HuH-7.5 (cell line): ENCODE data around the gene PLAAT2.
"Not testable (repeated sequence)": the region's sequence is repeated elsewhere in the genome, so short reads cannot be mapped to it uniquely, and the experiment has no call there.

ENCODE experiments used
- DNase-seq: peaks from one replicate; pipeline ENCODE4 v3.0.0; 2011; ENCODE audit warnings: low spot score

PLAAT2 gene

GRCh38 chr11:63549411-63549810 is 13.8 kb downstream of the PLAAT2 start:
- DNase-seq = no peak

DNA sequence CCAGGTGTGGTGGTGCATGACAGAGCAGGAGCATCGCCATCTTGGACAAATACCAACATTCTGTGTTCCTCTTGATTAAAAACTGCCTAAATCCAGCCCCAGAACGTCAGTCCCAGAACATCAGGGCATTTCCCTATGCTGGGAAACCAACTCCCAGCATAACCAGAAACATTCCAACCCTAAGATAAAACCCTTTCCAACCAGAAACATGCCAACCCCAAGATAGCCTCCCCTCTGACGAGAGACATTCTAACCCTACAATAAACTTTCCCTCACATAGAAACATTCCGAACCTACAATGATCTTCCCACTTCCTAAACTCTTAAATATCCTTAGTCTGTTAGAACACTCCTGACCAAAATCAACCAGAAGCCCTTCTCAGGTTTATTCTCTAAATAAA is 15.0 kb downstream of the PLAAT2 start:
- DNase-seq = no peak

GRCh38 chr11:63547061-63547460 is 16.1 kb downstream of the PLAAT2 start:
- DNase-seq = no peak

DNA sequence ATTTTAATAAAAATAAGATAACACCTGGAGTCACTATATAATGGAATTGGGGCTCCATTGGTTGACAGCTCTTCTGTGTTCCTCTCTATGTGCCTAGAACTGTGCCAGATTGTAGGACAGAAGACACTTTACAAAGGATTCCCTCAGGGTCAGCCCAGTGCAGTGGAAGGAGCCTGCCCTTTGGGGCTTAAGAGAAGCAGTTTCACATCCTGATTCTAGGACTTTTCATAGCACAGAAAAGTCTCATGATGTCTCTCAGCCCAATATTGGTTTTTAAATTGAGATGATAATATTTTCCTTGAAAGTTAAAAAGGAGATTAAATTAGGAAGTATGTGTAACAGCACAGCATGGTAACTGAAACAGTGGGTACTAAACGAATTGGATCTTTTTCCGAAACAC is 19.5 kb downstream of the PLAAT2 start:
- no peak for DNase-seq

DNA sequence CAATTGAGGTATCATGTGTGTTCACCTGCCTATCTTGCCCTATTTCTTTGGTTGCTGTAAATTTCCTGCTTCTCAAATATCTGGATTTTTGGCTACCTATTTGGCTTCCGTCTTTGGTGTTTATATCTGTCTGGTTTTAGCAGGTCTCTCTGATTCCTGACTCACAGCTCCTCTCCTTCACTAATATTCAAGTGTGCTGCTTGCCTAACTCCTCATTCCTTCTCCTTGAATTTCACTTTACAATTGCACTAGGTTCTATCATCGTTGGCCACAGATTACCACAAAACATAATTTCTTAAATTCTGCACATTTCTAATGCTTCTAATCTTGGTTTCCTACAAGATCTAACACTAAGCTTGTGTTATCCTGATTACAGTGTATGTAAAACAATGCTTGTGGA is 20.7 kb downstream of the PLAAT2 start:
- DNase-seq = not testable (repeated sequence)

DNA sequence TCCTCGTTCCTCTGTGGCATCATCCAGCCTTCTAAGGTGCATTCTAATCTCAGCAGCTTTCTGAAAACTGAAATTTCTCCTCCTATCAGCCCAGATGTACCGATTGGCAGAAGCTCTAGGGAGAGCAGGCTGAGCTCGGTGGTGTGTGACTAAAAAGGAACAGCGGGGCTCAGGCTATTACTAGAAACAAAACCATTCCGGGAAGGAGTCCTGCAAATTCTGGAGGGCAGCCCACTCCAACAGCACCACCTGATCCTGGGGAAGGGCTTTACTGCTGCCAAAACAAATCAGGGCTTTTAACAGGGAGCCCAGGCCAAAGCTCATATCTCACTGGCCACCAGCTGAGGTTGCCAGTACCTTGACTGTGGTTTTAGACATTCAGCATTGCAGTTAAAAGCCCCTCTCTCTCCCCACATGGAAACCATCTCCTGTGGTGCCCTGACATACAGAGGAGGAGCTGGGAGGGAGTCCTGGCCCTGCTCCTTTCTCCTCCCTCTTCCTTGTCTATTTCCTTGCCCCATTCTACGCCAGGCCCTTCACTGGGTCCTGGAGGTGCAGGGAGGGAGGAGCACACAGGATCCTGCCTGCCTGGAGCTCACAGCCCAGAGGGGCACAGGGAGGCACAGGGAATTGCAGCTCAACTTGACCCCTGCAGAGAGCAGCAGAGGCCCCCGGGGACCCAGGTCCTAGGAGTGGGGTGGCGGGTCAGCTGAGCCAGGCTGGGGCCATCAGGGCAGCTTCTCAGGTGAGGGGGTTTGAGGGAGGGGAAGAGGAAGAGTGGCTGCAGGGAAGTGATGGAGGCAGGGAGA is 25.7 kb downstream of the PLAAT2 start:
- no peak for DNase-seq

DNA sequence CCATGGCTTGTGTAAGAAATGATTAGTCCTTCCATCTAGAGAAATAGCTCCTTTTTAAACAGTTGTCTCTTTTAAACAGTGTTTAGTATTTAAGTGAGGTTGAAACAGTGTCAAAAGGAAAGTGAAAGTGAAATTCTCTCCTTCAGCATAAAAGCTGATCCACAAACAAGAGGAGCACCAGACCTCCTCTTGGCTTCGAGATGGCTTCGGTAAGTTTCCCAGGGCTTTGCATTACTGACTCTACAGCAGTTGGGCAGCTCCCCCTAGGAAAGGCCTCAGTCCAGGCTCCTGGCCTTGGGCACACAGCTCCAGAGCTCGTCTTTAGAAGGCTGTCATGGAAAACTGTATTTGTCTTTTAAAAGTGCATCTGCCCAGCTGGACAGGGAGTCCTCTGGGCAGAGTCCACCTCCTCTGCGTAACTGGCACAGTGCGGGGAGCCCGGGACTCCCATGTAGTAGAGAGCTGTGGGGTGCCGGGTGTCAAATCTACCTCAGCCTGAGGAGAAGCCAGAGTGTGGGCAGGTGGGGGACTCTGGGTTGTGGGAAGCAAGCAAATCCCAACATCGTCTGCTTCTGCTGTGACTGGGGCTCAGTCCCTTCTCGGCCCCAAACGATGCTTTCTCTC is 26.4 kb downstream of the PLAAT2 start, which contains the start of gene PLAAT4:
Gene PLAAT4, plus strand, starts transcription at position 140 of the 624 bp plus-strand sequence. Its CDS starts 61 bp downstream, at position 201.
- no peak for DNase-seq

- DNase-seq = no peak
Observed at GRCh38 chr11:63535734-63536133, 27.4 kb downstream of the PLAAT2 start.

GRCh38 chr11:63534895-63535461 is 28.2 kb downstream of the PLAAT2 start:
- no peak for DNase-seq

- no peak for DNase-seq
Observed at GRCh38 chr11:63534076-63534475, 29.1 kb downstream of the PLAAT2 start.

GRCh38 chr11:63532799-63533475 is 30.2 kb downstream of the PLAAT2 start:
- DNase-seq = no peak

GRCh38 chr11:63532117-63532516 is 31.1 kb downstream of the PLAAT2 start:
- no peak for DNase-seq

- DNase-seq = not testable (repeated sequence)
Observed at GRCh38 chr11:63531074-63531792, 31.9 kb downstream of the PLAAT2 start.

- no peak for DNase-seq
Observed at GRCh38 chr11:63530021-63530420, 33.2 kb downstream of the PLAAT2 start.

DNA sequence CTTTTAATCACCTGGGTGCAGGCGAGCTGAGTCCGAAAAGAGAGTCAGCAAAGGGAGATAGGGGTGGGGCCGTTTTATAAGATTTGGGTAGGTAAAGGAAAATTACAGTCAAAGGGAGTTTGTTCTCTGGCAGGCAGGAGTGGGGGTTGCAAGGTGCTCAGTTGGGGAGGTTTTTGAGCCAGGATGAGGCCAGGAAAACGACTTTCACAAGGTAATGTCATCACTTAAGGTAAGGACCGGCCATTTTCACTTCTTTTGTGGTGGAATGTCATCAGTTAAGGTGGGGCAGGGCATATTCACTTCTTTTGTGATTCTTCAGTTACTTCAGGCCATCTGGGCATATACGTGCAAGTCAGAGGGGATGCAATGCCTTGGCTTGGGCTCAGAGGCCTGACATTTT is 33.8 kb downstream of the PLAAT2 start:
- DNase-seq = not testable (repeated sequence)

- DNase-seq = not testable (repeated sequence)
Observed at GRCh38 chr11:63528729-63529278, 34.4 kb downstream of the PLAAT2 start.

GRCh38 chr11:63528156-63528555 is 35.0 kb downstream of the PLAAT2 start:
- DNase-seq = not testable (repeated sequence)

DNA sequence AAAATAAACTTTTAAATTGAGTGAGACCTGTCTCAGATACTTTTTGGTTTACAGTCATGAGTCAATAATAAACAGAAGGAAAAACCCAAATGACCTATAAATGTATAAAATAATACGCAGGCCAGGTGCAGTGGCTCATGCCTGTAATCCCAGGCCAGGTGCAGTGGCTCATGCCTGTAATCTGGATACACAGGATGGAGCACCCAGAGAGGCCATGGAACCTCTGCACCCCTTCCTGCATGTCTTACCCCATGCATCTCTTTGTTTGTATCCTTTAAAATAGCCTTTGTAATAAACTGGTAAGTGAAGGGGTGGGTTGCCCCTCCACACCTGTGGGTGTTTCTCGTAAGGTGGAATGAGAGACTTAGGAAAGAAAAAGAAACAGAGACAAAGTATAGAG is 35.5 kb downstream of the PLAAT2 start:
- no peak for DNase-seq

GRCh38 chr11:63523151-63523550 is 40.0 kb downstream of the PLAAT2 start:
- DNase-seq = no peak

GRCh38 chr11:63521896-63522295 is 41.3 kb downstream of the PLAAT2 start:
- no peak for DNase-seq

GRCh38 chr11:63520606-63521170 is 42.5 kb downstream of the PLAAT2 start:
- no peak for DNase-seq
